Measurements from ENCODE around the gene GABRG3. TPM values are rescaled to one million over a fixed set of nuclear protein-coding genes. Genes with fewer than 3 reads are reported as not detected.

Gene GABRG3
- total RNA-seq, 1 experiment from 2014 or later = not detected

DNA sequence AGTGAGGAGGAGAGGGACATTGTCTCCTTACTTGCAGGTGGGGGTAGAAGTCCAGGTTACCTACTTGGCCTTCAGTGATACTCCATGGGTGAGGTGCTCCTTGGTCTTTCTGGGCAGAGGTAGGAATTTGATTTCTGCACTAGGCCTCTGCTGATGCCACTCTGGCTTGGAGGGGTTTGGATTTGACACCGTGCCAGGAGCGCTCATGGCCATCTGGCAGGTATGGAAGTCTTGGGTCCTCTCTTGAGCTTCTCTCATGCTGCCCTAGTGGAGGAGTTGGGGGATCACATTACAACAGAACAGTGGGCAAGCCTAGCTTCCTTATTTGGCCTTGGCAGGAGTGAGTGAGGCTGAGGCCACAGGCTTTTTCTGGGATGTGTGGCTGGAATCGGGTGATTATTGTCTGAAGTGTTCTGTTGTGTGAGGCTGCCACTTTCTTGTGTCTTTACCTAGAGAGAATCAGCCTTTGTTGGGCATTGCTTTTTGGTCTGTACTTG, 525.0 kb downstream of the GABRG3 start:
- no peak for ATAC-seq
- Histone ChIP-seq H3K27me3 (ENCODE audit: insufficient read depth, low read length) (no peaks in the 10 kb centered on the region), H3K9ac (ENCODE audit: low read length) (no peak overlapping the region)

More for the DNA sequence above, 525.0 kb downstream of the GABRG3 start:
- Histone ChIP-seq H2AFZ (ENCODE audit: low read depth, low read length, poor library complexity, severe bottlenecking) (no peak overlapping the region), H3K9me3 (ENCODE audit: control insufficient read depth in 1 of 2, insufficient read depth in 1 of 2, low read depth in 1 of 2, low read length in 2 of 2) (peaks cover 7 to 26% of the 10 kb centered on the region in 2 experiments; a peak in 2 of 4 replicates), H4K20me1 (ENCODE audit: insufficient read depth) (no peaks in the 10 kb centered on the region), H3K4me2 (ENCODE audit: low read length) (no peak overlapping the region), H3K27ac (ENCODE audit: low read depth, low read length) (no peak overlapping the region), H3K4me1 (ENCODE audit: control insufficient read depth in 1 of 2, insufficient read depth in 2 of 2, low read length in 2 of 2) (no peaks in the 10 kb centered on the region), H3K9me2 (ENCODE audit: insufficient read depth) (no peaks in the 10 kb centered on the region), H3K79me2 (ENCODE audit: insufficient read depth, low read length) (no peaks in the 10 kb centered on the region), H3K4me3 (replicated peaks in 1 of 2; ENCODE audit: low read depth in 1 of 2, low read length in 2 of 2) (no peak overlapping the region), H3K36me3 (ENCODE audit: control insufficient read depth in 1 of 2, insufficient read depth in 2 of 2, low read length in 2 of 2) (no peaks in the 10 kb centered on the region)
- DNase-seq (ENCODE audit: low read depth, low spot score) = no peak
- ChIA-PET CTCF (no interaction called here), RAD21 (ENCODE audit: low non-redundant PET in 1 of 2, low total read pairs in 2 of 2, uncharacterized antibody in 2 of 2, unreplicated experiment in 2 of 2) (no interaction called here), POLR2A (no interaction called here)
- no peak for TF ChIP-seq YY1 (IDR thresholded peaks at IDR 0.05; ENCODE audit: extremely low read depth, insufficient replicate concordance, low read depth, low read length)
- TF ChIP-seq SRF (IDR thresholded peaks at IDR 0.05; ENCODE audit: low read depth) = no peak
- TF ChIP-seq, protein P1, sequence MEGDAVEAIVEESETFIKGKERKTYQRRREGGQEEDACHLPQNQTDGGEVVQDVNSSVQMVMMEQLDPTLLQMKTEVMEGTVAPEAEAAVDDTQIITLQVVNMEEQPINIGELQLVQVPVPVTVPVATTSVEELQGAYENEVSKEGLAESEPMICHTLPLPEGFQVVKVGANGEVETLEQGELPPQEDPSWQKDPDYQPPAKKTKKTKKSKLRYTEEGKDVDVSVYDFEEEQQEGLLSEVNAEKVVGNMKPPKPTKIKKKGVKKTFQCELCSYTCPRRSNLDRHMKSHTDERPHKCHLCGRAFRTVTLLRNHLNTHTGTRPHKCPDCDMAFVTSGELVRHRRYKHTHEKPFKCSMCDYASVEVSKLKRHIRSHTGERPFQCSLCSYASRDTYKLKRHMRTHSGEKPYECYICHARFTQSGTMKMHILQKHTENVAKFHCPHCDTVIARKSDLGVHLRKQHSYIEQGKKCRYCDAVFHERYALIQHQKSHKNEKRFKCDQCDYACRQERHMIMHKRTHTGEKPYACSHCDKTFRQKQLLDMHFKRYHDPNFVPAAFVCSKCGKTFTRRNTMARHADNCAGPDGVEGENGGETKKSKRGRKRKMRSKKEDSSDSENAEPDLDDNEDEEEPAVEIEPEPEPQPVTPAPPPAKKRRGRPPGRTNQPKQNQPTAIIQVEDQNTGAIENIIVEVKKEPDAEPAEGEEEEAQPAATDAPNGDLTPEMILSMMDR (IDR thresholded peaks at IDR 0.05 in 2 of 3, conservative IDR thresholded peaks at IDR 0.05 in 1 of 3; ENCODE audit: borderline replicate concordance in 1 of 3, insufficient read depth in 1 of 3, low read depth in 2 of 3, low read length in 2 of 3) = no peak
- TF ChIP-seq EZH2 (IDR thresholded peaks at IDR 0.05) = no peak
- no peak for TF ChIP-seq SIN3A (IDR thresholded peaks at IDR 0.05; ENCODE audit: low read depth)
- TF ChIP-seq FOSL1 (IDR thresholded peaks at IDR 0.05; ENCODE audit: low read depth) = no peak
- no peak for TF ChIP-seq RAD21 (IDR thresholded peaks at IDR 0.05; ENCODE audit: low read depth)
- no peak for TF ChIP-seq ZNF274 (IDR thresholded peaks at IDR 0.05; ENCODE audit: low read depth, low read length)
- no peak for TF ChIP-seq CBX3 (IDR thresholded peaks at IDR 0.05; ENCODE audit: low read depth)
- no peak for TF ChIP-seq ATF3 (IDR thresholded peaks at IDR 0.05)
- TF ChIP-seq ELF1 (IDR thresholded peaks at IDR 0.05; ENCODE audit: borderline replicate concordance, low read depth) = no peak
- TF ChIP-seq, protein P2, sequence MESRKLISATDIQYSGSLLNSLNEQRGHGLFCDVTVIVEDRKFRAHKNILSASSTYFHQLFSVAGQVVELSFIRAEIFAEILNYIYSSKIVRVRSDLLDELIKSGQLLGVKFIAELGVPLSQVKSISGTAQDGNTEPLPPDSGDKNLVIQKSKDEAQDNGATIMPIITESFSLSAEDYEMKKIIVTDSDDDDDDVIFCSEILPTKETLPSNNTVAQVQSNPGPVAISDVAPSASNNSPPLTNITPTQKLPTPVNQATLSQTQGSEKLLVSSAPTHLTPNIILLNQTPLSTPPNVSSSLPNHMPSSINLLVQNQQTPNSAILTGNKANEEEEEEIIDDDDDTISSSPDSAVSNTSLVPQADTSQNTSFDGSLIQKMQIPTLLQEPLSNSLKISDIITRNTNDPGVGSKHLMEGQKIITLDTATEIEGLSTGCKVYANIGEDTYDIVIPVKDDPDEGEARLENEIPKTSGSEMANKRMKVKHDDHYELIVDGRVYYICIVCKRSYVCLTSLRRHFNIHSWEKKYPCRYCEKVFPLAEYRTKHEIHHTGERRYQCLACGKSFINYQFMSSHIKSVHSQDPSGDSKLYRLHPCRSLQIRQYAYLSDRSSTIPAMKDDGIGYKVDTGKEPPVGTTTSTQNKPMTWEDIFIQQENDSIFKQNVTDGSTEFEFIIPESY (IDR thresholded peaks at IDR 0.05; ENCODE audit: extremely low read depth, insufficient replicate concordance, low read length) = no peak
- no peak for TF ChIP-seq JUND (IDR thresholded peaks at IDR 0.05)
- TF ChIP-seq EZH2phosphoT487 (IDR thresholded peaks at IDR 0.05; ENCODE audit: borderline replicate concordance) = no peak
- no peak for TF ChIP-seq POLR2A (IDR thresholded peaks at IDR 0.05; ENCODE audit: borderline replicate concordance, extremely low read depth, insufficient read depth, insufficient read length)
- TF ChIP-seq ZFX (IDR thresholded peaks at IDR 0.05) = no peak
- no peak for TF ChIP-seq MAX (IDR thresholded peaks at IDR 0.05)
- TF ChIP-seq CEBPB (IDR thresholded peaks at IDR 0.05; ENCODE audit: low read depth) = no peak
- intact Hi-C loops (cut with micrococcal nuclease) = no loop called here
- BruUV-seq (replicated peaks) = no TSS peak

Measured in HCT116 (cell line).